GM08714 (cell line): ENCODE results near the gene FBXO10.
A peak's percentile ranks its signal among the peaks of the same experiment; 100 is the strongest.

ENCODE experiments used
- H3K4me3 ChIP-seq: fragments of 200-500 bp; sonication (Bioruptor generic); 2 replicates; pipeline ENCODE4 v1.5.1; 2014; ENCODE audit warnings: mild to moderate bottlenecking, low read length, inconsistent platforms
- ZNF274 ChIP-seq: IDR thresholded peaks from 2 replicates; pipeline ENCODE4 v1.6.1; 2012; ENCODE audit warnings: mild to moderate bottlenecking, low read depth, low read length

FBXO10 gene

DNA sequence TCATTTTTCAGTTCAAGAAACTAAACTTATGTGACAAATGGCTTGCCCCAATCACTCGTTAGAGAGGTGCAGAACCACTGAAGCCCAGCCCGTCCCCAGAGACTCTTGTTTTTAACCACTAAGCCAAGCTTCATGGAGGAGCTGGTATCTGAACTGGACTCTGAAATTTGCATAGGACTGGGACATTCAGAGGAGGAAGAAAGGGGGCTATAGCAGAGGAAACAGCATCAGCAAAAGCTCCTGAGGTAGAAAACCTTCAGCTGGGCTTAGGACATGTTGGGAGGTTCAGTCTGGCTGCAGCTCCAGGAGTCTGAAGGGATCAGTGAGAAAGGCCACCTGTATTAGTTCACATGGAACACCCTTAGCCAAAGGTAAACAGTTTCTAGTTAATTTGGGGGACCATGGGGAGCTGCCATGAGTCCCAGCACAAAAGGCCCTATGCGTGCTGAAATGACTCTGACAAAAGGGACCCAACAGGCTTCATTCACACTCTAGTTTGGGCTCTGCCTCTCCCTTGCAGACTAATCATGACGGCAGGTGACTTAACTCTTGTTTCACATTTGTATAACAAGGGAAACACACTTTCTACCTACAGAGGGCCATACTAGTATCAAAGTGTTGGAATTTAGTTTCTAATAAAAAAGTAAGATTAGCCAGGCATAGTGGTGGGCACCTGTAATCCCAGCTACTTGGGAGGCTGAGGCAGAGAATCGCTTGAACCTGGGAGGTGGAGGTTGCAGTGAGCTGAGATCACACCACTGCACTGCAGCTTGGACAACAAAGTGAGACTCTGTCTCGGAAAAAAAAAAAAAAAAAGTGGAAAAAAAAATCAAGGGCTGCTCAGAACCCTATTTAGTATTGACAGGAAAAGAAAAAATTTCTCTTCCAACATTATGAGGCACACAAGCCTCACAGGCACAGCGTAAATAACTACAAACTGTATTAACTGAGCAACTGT is 10.2 kb downstream of the FBXO10 start:
- peak overlapping the region; percentile 42; the same call in 1 of the 2 replicates for H3K4me3 ChIP-seq
- TF ChIP-seq ZNF274: no peak

DNA sequence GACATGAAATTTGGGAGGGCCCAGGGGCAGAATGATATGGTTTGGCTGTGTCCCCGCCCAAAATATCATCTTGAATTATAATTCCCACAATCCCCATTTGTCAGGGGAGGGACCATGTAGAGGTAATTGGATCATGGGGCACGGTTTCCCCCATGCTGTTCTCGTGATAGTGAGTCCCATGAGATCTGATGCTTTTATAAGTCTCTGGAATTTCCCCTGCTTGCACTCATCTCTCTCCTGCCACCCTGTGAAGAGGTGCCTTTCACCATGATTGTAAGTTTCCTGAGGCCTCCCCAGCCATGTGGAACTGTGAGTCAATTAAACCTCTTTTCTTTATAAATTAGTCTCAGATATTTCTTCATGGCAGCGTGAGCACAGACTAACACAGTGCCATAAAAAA is 11.3 kb downstream of the FBXO10 start:
- TF ChIP-seq ZNF274: no peak
- no peak overlapping the region for H3K4me3 ChIP-seq

DNA sequence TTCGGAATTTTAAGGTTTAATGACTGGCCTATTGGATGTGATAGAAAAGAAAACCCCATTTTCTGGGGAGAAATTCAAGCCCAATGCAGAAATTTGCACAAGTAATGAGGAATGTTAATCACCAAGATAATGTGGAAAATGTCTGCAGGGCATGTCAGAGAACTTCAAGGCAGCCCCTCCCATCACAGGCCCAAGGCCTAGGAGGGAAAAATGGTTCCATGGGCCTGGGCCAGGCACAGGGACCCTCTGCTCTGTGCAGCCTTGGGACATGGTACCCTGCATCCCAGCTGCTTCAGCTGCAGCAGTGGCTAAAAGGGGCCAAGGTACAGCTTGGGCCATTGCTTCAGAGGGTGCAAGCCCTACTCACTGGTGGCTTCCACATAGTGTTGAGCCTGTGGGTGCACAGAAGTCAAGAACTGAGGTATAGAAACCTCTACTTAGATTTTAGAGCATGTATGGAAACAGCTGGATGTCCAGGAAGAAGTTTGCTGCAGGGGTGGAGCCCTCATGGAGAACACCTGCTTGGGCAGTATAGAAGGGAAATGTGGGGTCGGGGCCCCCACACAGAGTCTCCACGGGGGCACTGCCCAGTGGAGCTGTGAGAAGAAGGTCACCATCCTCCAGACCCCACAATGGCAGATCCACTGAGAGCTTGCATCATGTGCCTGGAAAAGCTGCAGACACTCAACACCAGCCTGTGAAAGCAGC is 12.2 kb downstream of the FBXO10 start:
- no peak for TF ChIP-seq ZNF274

DNA sequence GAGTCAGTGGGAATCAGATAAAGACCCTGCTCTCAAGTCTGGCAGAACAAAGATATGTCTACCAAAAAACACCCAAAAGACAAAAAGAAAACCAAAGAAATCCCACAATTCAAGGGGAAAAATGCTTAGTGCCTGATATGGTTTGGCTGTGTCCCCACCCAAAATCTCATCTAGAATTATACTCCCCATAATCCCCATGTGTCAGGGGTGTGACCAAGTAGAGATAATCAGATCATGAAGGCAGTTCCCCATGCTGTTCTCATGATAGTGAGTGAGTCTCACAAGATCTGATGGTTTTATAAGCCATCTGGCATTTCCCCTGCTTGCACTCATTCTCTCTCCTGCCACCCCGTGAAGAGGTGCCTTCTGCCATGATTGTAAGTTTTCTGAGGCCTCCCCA is 13.4 kb downstream of the FBXO10 start:
- H3K4me3 ChIP-seq: no peak overlapping the region
- no peak for TF ChIP-seq ZNF274

More for the DNA sequence above, 12.2 kb downstream of the FBXO10 start:
- H3K4me3 ChIP-seq: no peak overlapping the region

DNA sequence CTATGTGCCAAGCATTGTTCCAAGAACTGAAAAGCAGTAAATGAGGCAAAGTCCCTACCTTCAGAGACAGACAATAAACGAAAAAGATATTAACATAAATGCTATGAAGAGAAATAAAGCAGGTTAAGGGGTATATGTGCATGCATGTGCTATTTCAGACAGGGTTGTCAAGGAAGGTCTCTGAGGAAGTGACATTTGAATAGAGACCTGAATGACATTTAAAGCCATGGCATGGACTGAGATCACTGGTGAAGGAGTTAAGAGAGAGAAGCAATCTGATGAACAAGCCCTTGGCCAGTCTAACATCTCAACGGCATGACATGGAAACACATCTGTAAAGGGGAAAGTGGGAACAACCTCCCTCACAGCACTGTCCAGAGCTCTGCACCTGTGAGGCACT is 14.5 kb downstream of the FBXO10 start:
- no peak overlapping the region for H3K4me3 ChIP-seq

DNA sequence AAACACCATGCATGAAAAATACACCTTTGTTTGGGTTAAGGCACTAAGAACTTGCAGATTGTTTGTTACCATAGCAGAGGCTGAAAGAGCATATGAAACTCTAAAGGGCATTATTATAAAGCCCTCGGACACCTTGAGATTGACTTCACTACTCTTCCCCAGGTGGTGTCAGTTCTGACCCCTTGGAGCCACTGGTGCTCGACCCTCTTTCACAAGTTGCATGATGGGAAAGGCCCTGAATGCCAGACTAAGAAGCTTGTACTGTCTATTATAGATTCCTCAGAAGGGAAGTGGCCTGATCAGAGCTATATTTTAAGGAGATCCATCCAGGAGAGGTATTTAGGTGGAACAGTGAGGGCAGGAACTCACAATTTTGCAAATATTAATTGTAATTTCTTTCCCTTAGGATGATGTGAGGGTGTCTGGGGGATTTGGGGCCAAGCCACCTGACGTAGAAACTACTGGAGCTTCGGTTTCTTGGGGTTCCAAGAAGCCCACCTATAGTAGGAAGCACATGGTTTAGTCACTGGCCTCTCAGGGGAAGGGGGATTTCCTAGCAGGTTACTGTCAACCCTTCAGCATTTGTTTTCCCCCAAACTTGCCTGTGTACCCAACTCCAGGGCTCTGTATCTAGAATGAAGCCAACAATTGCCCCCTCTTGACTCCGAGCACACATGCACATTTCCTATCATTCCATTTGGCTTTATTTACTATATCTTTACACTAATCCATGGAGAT is 16.2 kb downstream of the FBXO10 start:
- H3K4me3 ChIP-seq: no peak overlapping the region
- no peak for TF ChIP-seq ZNF274

More for the DNA sequence above, 14.5 kb downstream of the FBXO10 start:
- TF ChIP-seq ZNF274: no peak

DNA sequence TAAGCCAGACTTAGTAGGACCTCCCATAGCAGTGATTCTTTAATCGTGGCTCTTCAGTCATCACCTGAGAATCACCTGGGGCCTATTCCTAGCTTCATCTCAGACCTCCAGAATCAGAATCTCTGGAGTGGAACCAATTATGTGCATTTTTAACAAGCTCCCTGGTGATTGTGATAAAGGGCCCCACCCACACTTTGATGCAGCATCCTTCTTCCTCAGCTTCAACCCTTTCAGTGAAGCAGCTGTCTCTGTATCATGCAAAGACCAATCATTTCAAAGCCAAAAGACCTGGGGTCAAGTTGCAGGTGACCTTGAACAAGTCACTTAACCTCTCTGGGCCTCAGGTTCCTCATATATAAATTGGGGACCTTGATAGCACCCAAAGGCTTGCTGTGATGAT is 17.1 kb downstream of the FBXO10 start:
- H3K4me3 ChIP-seq: no peak overlapping the region
- TF ChIP-seq ZNF274: no peak

DNA sequence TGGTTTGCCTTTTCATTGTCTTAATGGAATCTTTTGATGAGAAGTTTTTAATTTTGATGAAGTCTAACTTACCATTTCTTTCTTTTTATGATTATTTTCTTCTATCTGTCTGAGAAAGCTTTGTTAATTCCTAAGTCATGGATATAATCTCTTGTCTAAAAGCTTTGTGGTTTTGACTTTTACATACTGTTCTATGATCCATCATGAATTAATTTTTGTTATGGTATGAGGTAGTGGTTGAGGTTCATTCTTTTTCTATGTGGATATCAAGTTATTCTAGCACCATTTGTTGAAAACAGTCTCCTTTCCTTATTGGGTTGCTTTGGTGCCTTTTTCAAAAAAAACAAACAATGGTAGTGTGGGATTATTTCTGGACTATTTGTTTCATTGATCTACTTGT is 20.4 kb downstream of the FBXO10 start:
- no peak for TF ChIP-seq ZNF274
- H3K4me3 ChIP-seq: no peak overlapping the region

DNA sequence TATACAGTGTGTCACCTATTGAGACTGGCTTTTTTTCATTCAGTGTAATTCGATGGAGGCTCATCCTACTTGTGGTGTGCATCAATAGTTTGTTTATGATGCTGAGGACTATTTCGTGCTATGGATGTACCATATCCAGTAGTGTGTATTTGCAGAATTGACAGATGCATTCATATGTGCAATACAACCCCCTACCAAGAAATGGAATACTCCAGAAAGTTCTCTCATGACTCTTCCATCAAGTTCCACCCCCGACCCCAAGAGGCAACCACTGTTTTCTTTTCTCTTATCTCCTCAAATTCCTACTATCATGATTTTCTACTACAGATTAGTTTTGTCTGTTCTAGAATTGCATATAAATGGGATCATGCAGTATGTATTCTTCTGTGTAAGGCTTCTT is 21.9 kb downstream of the FBXO10 start:
- H3K4me3 ChIP-seq: no peak overlapping the region
- TF ChIP-seq ZNF274: no peak

DNA sequence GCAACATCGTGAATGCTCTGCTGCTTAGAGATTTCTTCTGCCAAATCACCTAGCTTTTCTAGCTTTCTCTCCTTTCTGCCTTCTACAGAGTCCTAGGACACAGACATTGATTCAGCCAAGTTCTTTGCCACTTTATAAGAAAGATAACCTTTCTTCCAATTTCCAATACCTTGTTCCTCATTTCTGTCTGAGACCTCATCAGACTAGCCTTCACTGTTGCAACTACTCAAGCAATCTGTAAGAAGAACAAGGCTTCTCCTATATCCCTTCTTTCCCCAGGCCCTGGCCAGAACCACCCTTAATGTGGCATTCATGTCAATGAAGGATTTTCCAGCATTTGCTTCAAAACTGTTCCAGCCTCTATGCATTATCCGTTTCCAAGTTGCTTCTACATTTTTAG is 24.3 kb downstream of the FBXO10 start:
- no peak for TF ChIP-seq ZNF274
- no peak overlapping the region for H3K4me3 ChIP-seq

DNA sequence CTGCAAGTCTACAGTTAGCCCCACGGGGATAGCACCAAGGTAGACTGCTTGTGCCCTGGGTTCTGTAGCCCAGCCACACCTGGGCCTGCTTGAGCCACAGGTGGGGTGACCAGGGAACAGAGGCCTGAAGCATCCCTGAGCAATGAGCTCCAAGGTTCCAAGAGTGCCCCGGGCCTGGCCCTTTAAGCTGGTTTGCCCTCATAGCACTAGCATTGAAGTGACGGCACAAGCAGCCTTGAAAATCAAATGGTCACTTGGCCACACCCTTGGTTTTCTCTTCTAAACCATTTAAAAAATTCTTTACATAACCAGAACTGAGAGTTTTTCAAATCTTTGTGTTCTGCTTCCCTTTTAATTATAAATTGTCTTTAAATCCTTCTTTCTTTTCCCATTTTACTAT is 24.7 kb downstream of the FBXO10 start:
- H3K4me3 ChIP-seq: no peak overlapping the region
- no peak for TF ChIP-seq ZNF274

DNA sequence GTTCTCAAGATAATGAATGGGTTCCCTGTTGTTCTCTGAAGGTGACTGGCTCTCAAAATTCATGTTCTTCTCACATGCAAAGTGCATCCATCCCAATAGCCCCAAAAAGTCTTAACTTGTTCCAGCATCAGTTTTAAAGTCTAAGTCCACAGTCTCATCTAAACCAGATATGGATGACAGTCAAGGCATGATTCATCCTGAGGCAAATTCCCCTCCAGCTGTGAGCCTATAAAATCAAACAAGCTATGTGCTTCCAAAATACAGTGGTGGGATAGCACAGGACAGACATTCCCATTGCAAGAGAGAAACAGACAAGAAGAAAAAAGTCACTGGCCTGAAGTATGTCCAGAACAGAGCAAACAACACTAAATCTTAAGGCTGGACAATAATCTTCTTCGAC is 25.4 kb downstream of the FBXO10 start:
- TF ChIP-seq ZNF274: no peak
- no peak overlapping the region for H3K4me3 ChIP-seq

DNA sequence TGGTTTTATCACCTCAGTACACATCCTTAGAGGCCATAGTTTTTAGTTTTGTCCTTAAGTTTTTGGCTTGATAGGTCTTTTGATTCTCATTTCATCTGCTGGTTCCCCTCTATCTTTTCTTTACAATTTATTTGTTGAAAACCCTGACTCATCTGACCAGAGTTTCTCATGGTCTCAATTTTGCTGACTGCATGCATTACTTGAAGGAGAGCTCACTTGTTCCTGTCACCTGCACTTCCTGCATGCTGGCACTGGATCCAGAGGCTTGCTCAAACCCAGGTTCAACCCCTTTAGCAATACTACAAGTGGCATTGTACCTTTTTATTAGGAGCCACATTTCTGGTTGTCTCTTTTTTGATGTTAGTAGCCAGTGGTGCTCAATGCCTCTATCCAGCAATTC is 26.7 kb downstream of the FBXO10 start:
- no peak overlapping the region for H3K4me3 ChIP-seq
- no peak for TF ChIP-seq ZNF274

DNA sequence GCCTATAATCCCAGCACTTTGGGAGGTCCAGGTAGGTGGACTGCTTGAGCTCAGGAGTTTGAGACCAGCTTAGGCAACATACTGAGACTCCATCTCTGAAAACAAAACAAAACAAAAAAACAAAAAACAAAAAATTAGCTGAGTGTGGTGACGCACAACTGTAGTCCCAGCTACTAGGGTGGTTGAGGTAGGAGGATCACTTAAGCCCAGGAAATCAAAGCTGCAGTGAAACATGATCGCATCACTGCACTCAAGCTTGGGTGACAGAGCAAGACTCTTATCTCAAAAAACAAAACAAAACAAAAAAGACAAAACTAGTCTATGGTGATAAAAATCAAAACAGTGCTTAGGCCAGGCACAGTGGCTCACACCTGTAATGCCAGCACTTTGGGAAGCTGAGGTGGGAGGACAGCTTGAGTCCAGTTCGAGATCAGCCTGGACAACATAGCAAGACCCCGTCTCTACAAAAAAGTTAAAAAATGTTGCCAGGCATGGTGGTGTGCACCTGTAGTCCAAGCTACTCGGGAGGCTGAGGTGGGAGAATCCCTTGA is 28.8 kb downstream of the FBXO10 start:
- no peak overlapping the region for H3K4me3 ChIP-seq
- TF ChIP-seq ZNF274: no peak

DNA sequence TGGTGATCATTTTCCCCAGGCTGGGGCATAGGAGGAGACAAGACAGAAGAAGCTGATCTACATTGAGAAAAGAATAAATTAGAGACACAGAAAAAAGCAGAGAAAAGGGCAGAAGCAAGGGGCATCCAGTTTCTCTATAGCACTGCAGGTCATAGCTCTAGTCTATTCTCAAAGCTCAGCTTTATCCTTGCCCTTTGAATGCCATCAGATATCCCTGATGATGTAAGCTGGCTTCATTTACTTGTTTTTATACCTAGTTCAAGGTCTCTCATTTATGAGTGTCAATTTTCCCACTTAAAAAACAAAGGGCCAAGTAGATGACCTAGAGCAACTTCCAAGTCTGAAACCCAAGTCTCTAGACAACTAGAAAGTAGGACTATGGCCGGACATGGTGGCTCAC is 32.7 kb downstream of the FBXO10 start:
- TF ChIP-seq ZNF274: no peak
- no peak overlapping the region for H3K4me3 ChIP-seq
